A673 (cell line): ENCODE data around the gene DACT3. TPM values are rescaled to one million over a fixed set of nuclear protein-coding genes. Genes with fewer than 3 reads are reported as not detected.

ENCODE experiments used
- BruUV-seq: library from RNA; stranded (reverse); fragments of 400-500 nt; replicated peaks from 2 replicates; lab custom pipeline; 2021; lab: Mats Ljungman, UMichigan
- CTCF ChIA-PET: fragments of 300-600 bp; sonication (Branson Sonifier 250); formaldehyde crosslinking; loops from one replicate; lab custom pipeline; 2022; ENCODE audit warnings: antibody characterized with exemption; lab: Charles Lee
- POLR2A ChIA-PET: fragments of 300-600 bp; sonication (Branson Sonifier 250); formaldehyde crosslinking; loops from one replicate; lab custom pipeline; 2022; ENCODE audit warnings: antibody characterized with exemption; ENCODE audit not compliant: low non-redundant PET; lab: Charles Lee
- DNase-seq: peaks from one replicate; pipeline ENCODE4 v3.0.0-alpha.2; 2015; ENCODE audit warnings: low spot score
- H3K27ac ChIP-seq: fragments of 200-600 bp; sonication (generic); 2 replicates; pipeline ENCODE4 v1.5.1; 2016; ENCODE audit warnings: mixed run types, low read depth, mild to moderate bottlenecking, mixed read lengths, antibody characterized with exemption, low read length; ENCODE audit not compliant: poor library complexity, severe bottlenecking
- H3K27me3 ChIP-seq: fragments of 200-600 bp; sonication (generic); replicated peaks from 2 replicates; pipeline ENCODE4 v1.6.1; 2017; ENCODE audit warnings: mixed run types, low read depth, mild to moderate bottlenecking, mixed read lengths, antibody characterized with exemption, low read length; ENCODE audit not compliant: insufficient read depth, poor library complexity
- H3K36me3 ChIP-seq: fragments of 200-600 bp; sonication (generic); 2 replicates; pipeline ENCODE4 v1.6.1; 2016; ENCODE audit warnings: mixed run types, mild to moderate bottlenecking, mixed read lengths, antibody characterized with exemption, low read length; ENCODE audit not compliant: insufficient read depth, poor library complexity, severe bottlenecking
- H3K4me1 ChIP-seq: fragments of 200-600 bp; sonication (generic); 2 replicates; pipeline ENCODE4 v1.6.1; 2017; ENCODE audit warnings: mixed run types, mild to moderate bottlenecking, mixed read lengths, antibody characterized with exemption, low read length; ENCODE audit not compliant: insufficient read depth, poor library complexity, severe bottlenecking
- H3K4me3 ChIP-seq: fragments of 200-600 bp; sonication (generic); 2 replicates; pipeline ENCODE4 v1.5.1; 2016; ENCODE audit warnings: low read depth, mixed run types, mild to moderate bottlenecking, mixed read lengths, low read length; ENCODE audit not compliant: poor library complexity, severe bottlenecking
- H3K9me3 ChIP-seq: fragments of 200-600 bp; sonication (generic); 2 replicates; pipeline ENCODE4 v1.6.1; 2016; ENCODE audit warnings: mixed run types, low read depth, mild to moderate bottlenecking, mixed read lengths, antibody characterized with exemption, low read length; ENCODE audit not compliant: poor library complexity, severe bottlenecking
- CTCF ChIP-seq: fragments of 300-800, 200-600 bp; sonication (generic); conservative IDR thresholded peaks from 2 replicates; pipeline ENCODE4 v1.5.1; 2017; ENCODE audit warnings: low read depth, mild to moderate bottlenecking, antibody characterized with exemption, low read length, moderate library complexity, mixed read lengths
- EZH2 ChIP-seq: fragments of 200-600 bp; sonication (generic); IDR thresholded peaks from 2 replicates; pipeline ENCODE4 v1.6.1; 2017; ENCODE audit warnings: borderline replicate concordance, low read depth, mild to moderate bottlenecking, mixed read lengths, antibody characterized with exemption, low read length; ENCODE audit not compliant: poor library complexity, severe bottlenecking
- intact Hi-C: fragments of 100-400 bp; cut with micrococcal nuclease; formaldehyde crosslinking; loops from one replicate; pipeline ENCODE4 v1.10.0; 2022; ENCODE audit not compliant: unreplicated experiment
- total RNA-seq: library from RNA; stranded (reverse); gene quantifications from 2 replicates; pipeline ENCODE4 v1.2.3, GENCODE V29; 2021

The DACT3 gene
- total RNA-seq, 1 experiment from 2014 or later: 0.32 TPM

- CTCF ChIA-PET: interaction anchor here (0.6 to 4.8 kb wide), 4 partner anchors 14 to 441 kb away, joined by 6 to 35 read pairs (median 8); partner anchors contain the start of gene DACT3
- intact Hi-C loops: loop anchor here (1.0 kb wide), 1 partner anchor 48 kb away; no protein-coding TSS in a partner anchor
- Histone ChIP-seq H3K36me3 (peaks cover 10% of the 10 kb centered on the region), H3K27me3 (no peaks in the 10 kb centered on the region), H3K4me1 (peaks cover 7% of the 10 kb centered on the region), H3K27ac (no peak overlapping the region), H3K4me3 (no peak overlapping the region), H3K9me3 (no peaks in the 10 kb centered on the region)
- DNase-seq: peak; percentile 88
- BruUV-seq: no TSS peak
- no peak for TF ChIP-seq EZH2
- TF ChIP-seq CTCF: peak; percentile 92
- POLR2A ChIA-PET: no interaction called here
These were observed 46.8 kb downstream of the DACT3 start for GRCh38 chr19:46614114-46614722.

- H3K27ac ChIP-seq: no peak overlapping the region
- TF ChIP-seq CTCF: no peak
- TF ChIP-seq EZH2: no peak
- no peaks in the 10 kb centered on the region for H3K27me3 ChIP-seq
- intact Hi-C loops: no loop called here
- no peak for DNase-seq
- no peaks in the 10 kb centered on the region for H3K9me3 ChIP-seq
- ChIA-PET POLR2A (no interaction called here), CTCF (interaction anchor here (1.0 to 4.8 kb wide), 2 partner anchors 13 to 48 kb away, joined by 8 to 35 read pairs; partner anchors contain the start of gene DACT3)
- H3K36me3 ChIP-seq: peaks cover 17% of the 10 kb centered on the region
- H3K4me1 ChIP-seq: peaks cover under 1% of the 10 kb centered on the region
- no peak overlapping the region for H3K4me3 ChIP-seq
- BruUV-seq: no TSS peak
These were observed 47.5 kb downstream of the DACT3 start for GRCh38 chr19:46613525-46613924.

GRCh38 chr19:46611776-46612175 is 49.2 kb downstream of the DACT3 start:
- CTCF ChIA-PET: interaction anchor here (0.5 to 1.1 kb wide), 2 partner anchors 56 to 105 kb away, joined by 3 read pairs; partner anchors contain the start of gene PRKD2
- DNase-seq: no peak
- H3K4me3 ChIP-seq: no peak overlapping the region
- BruUV-seq: no TSS peak
- no peak overlapping the region for H3K27ac ChIP-seq
- no peaks in the 10 kb centered on the region for H3K4me1 ChIP-seq
- TF ChIP-seq EZH2: no peak
- no peak for TF ChIP-seq CTCF
- no peaks in the 10 kb centered on the region for H3K27me3 ChIP-seq
- H3K9me3 ChIP-seq: no peaks in the 10 kb centered on the region
- POLR2A ChIA-PET: no interaction called here
- intact Hi-C loops: no loop called here
- peaks cover 34% of the 10 kb centered on the region for H3K36me3 ChIP-seq
